Gastrocnemius medialis (tissue), 4 donors: ENCODE results near the gene CCDC107.

Source experiments
- CTCF ChIP-seq, 5 experiments: fragments of 450-650 bp in 3 of 5; fragments of 200-600 bp in 2 of 5; sonication (generic) in 2 of 5; IDR thresholded peaks in 4 of 5; conservative IDR thresholded peaks in 1 of 5; 1 replicate in 4 of 5; 2 replicates in 1 of 5; pipeline ENCODE4 v1.5.1; 2016 to 2019; ENCODE audit warnings: antibody characterized with exemption in 5 of 5, mild to moderate bottlenecking in 3 of 5, moderate library complexity in 3 of 5
- POLR2A ChIP-seq, 2 donors: fragments of 450-650 bp; IDR thresholded peaks; one replicate each; pipeline ENCODE4 v1.6.1; 2017; ENCODE audit warnings: antibody characterized with exemption in 2 of 2, mild to moderate bottlenecking in 2 of 2, moderate library complexity in 2 of 2

GRCh38 chr9:35695943-35696401 is 37.9 kb downstream of the CCDC107 start:
- TF ChIP-seq POLR2A (IDR thresholded peaks at IDR 0.05) (no peak), CTCF (IDR thresholded peaks at IDR 0.05 in 4 of 5, conservative IDR thresholded peaks at IDR 0.05 in 1 of 5) (no peak)
